GM19438 (cell line): Measurements from ENCODE around the gene C1orf122.
A peak's percentile ranks its signal among the peaks of the same experiment; 100 is the strongest.
"Not testable (repeated sequence)": the region's sequence is repeated elsewhere in the genome, so short reads cannot be mapped to it uniquely, and the experiment has no call there.

ENCODE experiments used
- ATAC-seq: cut with Tn5 transposase; IDR thresholded peaks from one replicate; pipeline ENCODE4 v1.9.1; 2021; ENCODE audit warnings: low read depth; ENCODE audit not compliant: unreplicated experiment

Gene C1orf122

GRCh38 chr1:37807555-37808368, at the start of gene C1orf122, which contains the start of gene YRDC:
TSS of gene C1orf122 (plus strand) at chr1:37807790. CDS start at chr1:37808405, 615 bp downstream.
TSS of gene YRDC (minus strand) at chr1:37808208. CDS start at chr1:37808180, 28 bp downstream.
- peak; percentile 77 for ATAC-seq

GRCh38 chr1:37759451-37759850, 48.1 kb upstream of the C1orf122 start:
- ATAC-seq = no peak

- no peak for ATAC-seq
Measured at GRCh38 chr1:37761416-37762095, 46.0 kb upstream of the C1orf122 start.

- no peak for ATAC-seq
Measured at GRCh38 chr1:37762516-37762915, 45.1 kb upstream of the C1orf122 start.

GRCh38 chr1:37763791-37764413, 43.7 kb upstream of the C1orf122 start:
- ATAC-seq = no peak

GRCh38 chr1:37764414-37764825, 43.2 kb upstream of the C1orf122 start:
- ATAC-seq = no peak

- no peak for ATAC-seq
Measured at GRCh38 chr1:37764888-37765441, 42.6 kb upstream of the C1orf122 start, which contains the start of gene EPHA10. TSS of gene EPHA10 (minus strand) at chr1:37765120. CDS start at chr1:37765066, 54 bp downstream.

GRCh38 chr1:37765916-37766664, 41.5 kb upstream of the C1orf122 start:
- no peak for ATAC-seq

GRCh38 chr1:37767488-37767887, 40.1 kb upstream of the C1orf122 start:
- ATAC-seq = no peak

GRCh38 chr1:37771440-37771839, 36.1 kb upstream of the C1orf122 start:
- ATAC-seq = not testable (repeated sequence)

GRCh38 chr1:37776946-37777516, 30.6 kb upstream of the C1orf122 start:
- ATAC-seq = no peak

GRCh38 chr1:37778654-37779053, 28.9 kb upstream of the C1orf122 start:
- ATAC-seq = no peak

GRCh38 chr1:37782491-37782890, 25.1 kb upstream of the C1orf122 start:
- no peak for ATAC-seq

GRCh38 chr1:37792943-37793686, 14.5 kb upstream of the C1orf122 start:
- ATAC-seq = no peak

- no peak for ATAC-seq
Measured at GRCh38 chr1:37793773-37794371, 13.7 kb upstream of the C1orf122 start, which contains the start of gene MANEAL. TSS of gene MANEAL (plus strand) at chr1:37793847. CDS start at chr1:37794183, 336 bp downstream.

GRCh38 chr1:37794372-37795339, 12.9 kb upstream of the C1orf122 start:
- ATAC-seq = no peak

- ATAC-seq = no peak
Measured at GRCh38 chr1:37795340-37796125, 12.1 kb upstream of the C1orf122 start.
